ENCODE data around the gene AP4B1. TPM values are rescaled to one million over a fixed set of nuclear protein-coding genes. Genes with fewer than 3 reads are reported as not detected.

Gene AP4B1
- total RNA-seq, 4 donors from 2014 or later = 5.3 to 19.1 (median 5.9) TPM

DNA sequence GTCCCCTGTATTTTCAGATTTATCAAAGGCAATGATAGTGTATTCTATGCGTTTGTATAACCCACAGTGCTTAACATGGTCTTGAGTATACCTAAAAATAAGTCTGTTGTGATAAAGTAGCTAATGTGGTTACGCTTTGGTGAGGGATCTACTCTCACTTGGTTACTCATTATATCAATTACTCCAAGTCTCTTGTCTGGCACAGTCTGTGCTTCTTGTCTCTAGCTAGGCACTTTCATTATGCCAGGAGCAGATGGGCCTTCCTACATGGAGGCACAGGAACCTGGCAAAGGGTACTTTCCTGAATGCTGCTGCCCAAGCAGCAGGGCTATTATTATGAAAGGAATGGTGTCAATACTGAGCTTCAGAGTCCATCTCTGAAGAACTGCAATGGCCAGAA, 28.9 kb downstream of the AP4B1 start:
- TF ChIP-seq POLR2A (IDR thresholded peaks at IDR 0.05) = no peak
- TF ChIP-seq, protein P1, sequence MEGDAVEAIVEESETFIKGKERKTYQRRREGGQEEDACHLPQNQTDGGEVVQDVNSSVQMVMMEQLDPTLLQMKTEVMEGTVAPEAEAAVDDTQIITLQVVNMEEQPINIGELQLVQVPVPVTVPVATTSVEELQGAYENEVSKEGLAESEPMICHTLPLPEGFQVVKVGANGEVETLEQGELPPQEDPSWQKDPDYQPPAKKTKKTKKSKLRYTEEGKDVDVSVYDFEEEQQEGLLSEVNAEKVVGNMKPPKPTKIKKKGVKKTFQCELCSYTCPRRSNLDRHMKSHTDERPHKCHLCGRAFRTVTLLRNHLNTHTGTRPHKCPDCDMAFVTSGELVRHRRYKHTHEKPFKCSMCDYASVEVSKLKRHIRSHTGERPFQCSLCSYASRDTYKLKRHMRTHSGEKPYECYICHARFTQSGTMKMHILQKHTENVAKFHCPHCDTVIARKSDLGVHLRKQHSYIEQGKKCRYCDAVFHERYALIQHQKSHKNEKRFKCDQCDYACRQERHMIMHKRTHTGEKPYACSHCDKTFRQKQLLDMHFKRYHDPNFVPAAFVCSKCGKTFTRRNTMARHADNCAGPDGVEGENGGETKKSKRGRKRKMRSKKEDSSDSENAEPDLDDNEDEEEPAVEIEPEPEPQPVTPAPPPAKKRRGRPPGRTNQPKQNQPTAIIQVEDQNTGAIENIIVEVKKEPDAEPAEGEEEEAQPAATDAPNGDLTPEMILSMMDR (IDR thresholded peaks at IDR 0.05) = no peak
- 94 to 95% methylated on average over 2 of the region's 2 CpGs for WGBS, 2 donors
- no peak overlapping the region for H3K4me3 ChIP-seq (ENCODE audit: low read depth, poor library complexity, severe bottlenecking)
- intact Hi-C loops (cut with DNase I; ENCODE audit: low total_unique reads) = no loop called here
- DNase-seq (ENCODE audit: low spot score in 2 of 2) = no peak

- H3K4me3 ChIP-seq (ENCODE audit: low read depth, poor library complexity, severe bottlenecking) = no peak overlapping the region
- intact Hi-C loops (cut with DNase I; ENCODE audit: low total_unique reads) = no loop called here
- WGBS, 2 donors = 50 to 56% methylated on average over 1 of the region's 1 CpG
- TF ChIP-seq, protein P1 (IDR thresholded peaks at IDR 0.05) = no peak
- TF ChIP-seq POLR2A (IDR thresholded peaks at IDR 0.05) = no peak
- DNase-seq (ENCODE audit: low spot score in 2 of 2) = no peak
Measured at GRCh38 chr1:113874012-113874879, 30.4 kb downstream of the AP4B1 start.

- no peak for DNase-seq (ENCODE audit: low spot score in 2 of 2)
- H3K4me3 ChIP-seq (ENCODE audit: low read depth, poor library complexity, severe bottlenecking) = no peak overlapping the region
- intact Hi-C loops (cut with DNase I; ENCODE audit: low total_unique reads) = no loop called here
- TF ChIP-seq, protein P1 (IDR thresholded peaks at IDR 0.05) = no peak
- TF ChIP-seq POLR2A (IDR thresholded peaks at IDR 0.05) = no peak
Measured at GRCh38 chr1:113872219-113872935, 32.2 kb downstream of the AP4B1 start.

DNA sequence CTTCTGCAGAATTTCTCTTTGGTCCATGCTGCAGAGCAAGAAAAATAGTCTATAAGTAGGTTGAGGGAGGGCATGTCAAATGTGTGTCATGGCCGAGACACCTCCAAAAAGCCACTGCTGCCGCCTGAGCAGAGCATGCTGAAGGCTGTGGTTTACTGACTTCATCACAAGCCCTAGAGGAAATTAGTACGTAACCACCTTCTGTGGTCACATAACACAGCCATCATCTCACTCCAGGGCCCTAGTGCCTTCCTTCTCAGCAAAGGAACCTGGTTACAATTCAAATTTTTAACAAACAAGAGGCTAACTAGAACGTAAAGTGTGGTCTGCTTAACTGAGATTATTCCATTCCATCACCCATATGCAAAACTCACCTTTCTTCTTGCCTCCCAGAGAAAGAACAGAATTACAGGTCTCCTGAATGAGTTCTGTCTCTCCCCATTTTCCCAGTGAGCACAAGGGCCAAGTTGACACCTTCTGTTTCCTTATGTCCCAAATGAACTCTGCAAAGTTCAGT, 32.9 kb downstream of the AP4B1 start, which contains the start of gene PTPN22:
Gene PTPN22, minus strand, starts transcription at position 116 of the 517 bp plus-strand sequence.
- DNase-seq (ENCODE audit: low spot score in 2 of 2) = peak in 1 of 2 donors; percentile 34
- no peak within 1 kb of the TSS for H3K4me3 ChIP-seq (ENCODE audit: low read depth, poor library complexity, severe bottlenecking)
- TF ChIP-seq, protein P1 (IDR thresholded peaks at IDR 0.05) = no peak
- no peak for TF ChIP-seq POLR2A (IDR thresholded peaks at IDR 0.05)

DNA sequence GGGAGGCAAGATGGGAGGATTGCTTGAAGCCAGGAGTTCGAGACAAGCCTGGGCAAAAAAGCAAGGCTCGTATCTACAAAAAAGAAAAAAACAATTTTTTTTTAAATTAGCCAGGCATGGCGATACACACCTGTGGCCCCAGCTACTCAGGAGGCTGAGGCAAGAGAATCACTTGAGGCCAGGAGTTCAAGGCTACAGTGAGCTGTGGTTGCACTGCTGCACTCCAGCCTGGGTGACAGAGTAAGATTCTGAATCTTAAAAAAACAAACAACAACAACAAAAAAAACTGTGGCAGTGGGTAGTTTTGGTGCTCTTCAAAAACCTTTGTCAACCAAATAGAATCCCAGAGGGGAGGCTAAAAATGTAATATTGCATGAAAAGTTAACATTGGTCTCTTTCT, 33.8 kb downstream of the AP4B1 start:
- TF ChIP-seq, protein P1 (IDR thresholded peaks at IDR 0.05) = no peak
- TF ChIP-seq POLR2A (IDR thresholded peaks at IDR 0.05) = no peak
- H3K4me3 ChIP-seq (ENCODE audit: low read depth, poor library complexity, severe bottlenecking) = no peak overlapping the region
- WGBS, 2 donors = 80 to 88% methylated on average over 3 of the region's 3 CpGs
- intact Hi-C loops (cut with DNase I; ENCODE audit: low total_unique reads) = no loop called here
- DNase-seq (ENCODE audit: low spot score in 2 of 2) = no peak

More for the DNA sequence above, 32.9 kb downstream of the AP4B1 start, which contains the start of gene PTPN22:
- intact Hi-C loops (cut with DNase I; ENCODE audit: low total_unique reads) = no loop called here
- WGBS, 2 donors = 60 to 63% methylated on average over 4 of the region's 4 CpGs

Data from lower leg skin (tissue), 4 donors.